Activated T-cell treated with anti-CD3 and anti-CD28 coated beads, Interleukin-2, amount 50 U/mL, for 4 hours (primary cell): ENCODE measurements around the gene LTC4S. TPM values are rescaled to one million over a fixed set of nuclear protein-coding genes. Genes with fewer than 3 reads are reported as not detected.

Experiments
- ATAC-seq, 2 donors: fragments of 200-7000 bp; cut with Tn5 transposase; one replicate each; pipeline ENCODE4 v1.10.0; 2021
- DNase-seq: peaks from one replicate; pipeline ENCODE4 v3.0.0-alpha.2; 2020
- H3K27me3 Mint-ChIP-seq: one replicate; pipeline ENCODE4 v1.8.0; 2021; ENCODE audit warnings: low read depth, mixed read lengths
- H3K36me3 Mint-ChIP-seq: one replicate; pipeline ENCODE4 v1.8.0; 2022; ENCODE audit warnings: mixed read lengths; ENCODE audit not compliant: insufficient read depth
- H3K4me1 Mint-ChIP-seq: one replicate; pipeline ENCODE4 v1.8.0; 2021; ENCODE audit warnings: low read depth, mixed read lengths
- H3K4me3 Mint-ChIP-seq: one replicate; pipeline ENCODE4 v1.8.0; 2021; ENCODE audit warnings: mild to moderate bottlenecking, moderate library complexity, mixed read lengths
- H3K9me3 Mint-ChIP-seq: one replicate; pipeline ENCODE4 v1.8.0; 2021; ENCODE audit warnings: mixed read lengths
- total RNA-seq, 3 donors: library from RNA; stranded (reverse); gene quantifications; one replicate each; pipeline ENCODE4 v1.2.1, GENCODE V29; 2021

LTC4S gene
- total RNA-seq, 3 donors from 2014 or later: 0.37 to 2.3 (median 0.61) TPM

DNA sequence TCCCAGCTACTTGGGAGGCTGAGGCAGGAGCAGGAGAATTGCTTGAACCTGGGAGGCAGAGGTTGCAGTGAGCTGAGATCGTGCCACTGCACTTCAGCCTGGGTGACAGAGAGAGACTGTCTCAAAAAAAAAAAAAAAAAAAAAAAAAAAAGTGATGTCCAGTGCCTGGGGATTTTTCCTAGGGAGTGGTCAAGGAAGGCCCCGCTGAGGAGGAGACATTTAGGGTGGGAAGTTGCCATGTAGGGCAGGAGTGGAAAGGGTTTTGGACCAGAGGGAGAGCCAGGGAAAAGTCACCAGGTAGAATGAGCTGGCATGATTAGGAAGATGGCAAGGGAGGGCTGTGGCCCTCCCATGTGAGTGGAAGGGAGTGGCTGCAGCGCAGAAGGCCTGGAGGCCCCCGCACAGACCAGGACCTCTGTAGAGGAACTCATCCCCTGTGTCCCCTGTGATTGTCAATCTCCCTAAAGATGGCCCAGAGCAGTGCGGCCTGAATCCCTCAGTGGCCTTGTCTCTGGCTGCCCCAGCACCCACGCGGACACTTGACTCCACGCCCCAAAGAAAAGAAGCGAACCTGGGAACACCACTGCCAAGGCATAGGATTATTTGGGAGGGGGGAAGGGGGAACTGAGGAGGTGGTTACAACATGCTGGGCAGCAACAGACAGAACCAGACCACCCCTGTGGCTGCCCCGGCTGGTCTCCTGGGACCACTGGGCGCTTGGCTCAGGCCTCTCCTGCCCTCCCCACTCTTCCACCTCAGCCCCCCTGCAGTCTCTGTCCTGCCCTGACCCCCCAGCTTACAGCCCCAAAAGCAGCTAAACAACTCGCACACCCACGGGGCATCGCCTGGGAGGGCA, 24.3 kb downstream of the LTC4S start:
- peaks cover 2% of the 10 kb centered on the region for H3K36me3 Mint-ChIP-seq
- H3K4me1 Mint-ChIP-seq: peaks cover 42% of the 10 kb centered on the region
- H3K9me3 Mint-ChIP-seq: no peaks in the 10 kb centered on the region
- ATAC-seq (no peak), DNase-seq (no peak)
- H3K27me3 Mint-ChIP-seq: peaks cover 3% of the 10 kb centered on the region
- H3K4me3 Mint-ChIP-seq: peak overlapping the region; percentile 69

DNA sequence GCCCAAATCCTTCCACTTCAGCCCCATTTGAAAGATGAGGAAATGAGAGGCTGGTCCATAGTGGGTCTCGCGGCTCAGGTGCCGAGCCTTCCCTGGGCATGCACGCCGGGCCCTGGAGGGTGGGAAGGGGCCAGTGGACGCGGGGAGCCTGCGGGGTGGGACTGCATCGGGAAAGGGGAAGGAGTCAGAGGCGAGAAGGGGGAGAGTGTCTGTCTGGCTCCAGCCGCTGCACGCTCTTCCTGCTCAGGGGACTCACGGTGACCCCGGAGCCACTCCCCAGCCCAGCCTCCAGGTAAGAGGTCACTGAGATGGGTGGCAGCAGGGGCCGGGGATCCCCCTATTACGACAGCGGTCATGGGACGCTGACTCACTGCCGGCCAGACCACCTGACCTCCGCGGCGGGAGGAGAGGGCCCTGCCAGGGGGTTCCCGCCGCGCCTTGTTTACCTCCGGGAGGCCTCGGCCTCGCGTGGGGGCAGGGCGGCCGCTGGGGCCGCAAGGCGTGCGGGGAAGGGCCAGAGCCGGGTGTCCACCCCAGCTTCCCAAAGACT, 25.0 kb downstream of the LTC4S start:
- peaks cover 46% of the 10 kb centered on the region for H3K4me1 Mint-ChIP-seq
- H3K4me3 Mint-ChIP-seq: peak overlapping the region; percentile 69
- peak; percentile 42 to 49 for ATAC-seq
- H3K9me3 Mint-ChIP-seq: no peaks in the 10 kb centered on the region
- H3K36me3 Mint-ChIP-seq: peaks cover 2% of the 10 kb centered on the region
- peak; percentile 77 for DNase-seq
- H3K27me3 Mint-ChIP-seq: peaks cover 3% of the 10 kb centered on the region

DNA sequence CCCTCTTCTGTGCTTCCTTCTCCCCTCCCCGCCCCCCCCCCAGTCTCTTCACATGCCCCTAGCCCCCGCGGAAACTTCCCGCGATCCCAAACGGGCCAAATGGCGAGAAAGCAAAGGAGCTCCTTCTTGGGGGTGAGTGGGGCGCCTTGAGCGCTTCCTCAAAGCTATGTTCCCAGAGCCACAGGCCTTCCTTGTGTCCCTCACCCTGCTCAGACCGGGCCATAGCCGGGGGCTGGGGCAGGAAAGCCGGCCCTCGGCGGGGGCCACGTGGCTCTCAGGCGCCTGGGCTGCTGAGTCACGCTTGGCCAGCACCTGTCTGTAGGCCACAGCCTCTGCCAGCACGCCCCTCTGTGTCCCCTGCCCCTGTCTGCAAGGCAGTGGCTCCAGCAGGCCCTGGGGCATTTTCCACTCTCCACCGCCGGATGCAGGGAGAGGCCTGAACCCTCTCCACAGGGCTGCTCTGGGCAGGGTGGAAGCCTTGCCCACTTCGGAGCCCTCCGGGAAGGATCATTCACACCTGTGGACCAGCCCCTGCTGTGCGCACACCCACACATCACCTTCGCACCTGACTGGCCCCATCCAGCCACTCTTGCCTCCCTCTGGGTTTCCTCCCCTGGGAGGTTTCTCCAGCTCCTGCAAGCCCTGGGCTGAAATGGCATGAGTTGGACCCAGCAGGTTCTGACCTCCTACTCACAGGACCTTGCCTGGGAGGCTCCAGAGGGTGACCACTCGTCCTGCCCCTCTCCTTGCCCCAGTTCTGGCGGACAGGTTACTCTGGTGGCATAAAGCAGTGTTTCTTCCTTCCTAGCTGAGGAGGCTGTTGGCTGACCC, 25.7 kb downstream of the LTC4S start:
- peaks cover 5% of the 10 kb centered on the region for H3K36me3 Mint-ChIP-seq
- ATAC-seq (peak in 1 of 2 donors; percentile 6), DNase-seq (no peak)
- peaks cover 49% of the 10 kb centered on the region for H3K4me1 Mint-ChIP-seq
- H3K4me3 Mint-ChIP-seq: peak overlapping the region; percentile 74
- H3K27me3 Mint-ChIP-seq: peaks cover 3% of the 10 kb centered on the region
- H3K9me3 Mint-ChIP-seq: no peaks in the 10 kb centered on the region

DNA sequence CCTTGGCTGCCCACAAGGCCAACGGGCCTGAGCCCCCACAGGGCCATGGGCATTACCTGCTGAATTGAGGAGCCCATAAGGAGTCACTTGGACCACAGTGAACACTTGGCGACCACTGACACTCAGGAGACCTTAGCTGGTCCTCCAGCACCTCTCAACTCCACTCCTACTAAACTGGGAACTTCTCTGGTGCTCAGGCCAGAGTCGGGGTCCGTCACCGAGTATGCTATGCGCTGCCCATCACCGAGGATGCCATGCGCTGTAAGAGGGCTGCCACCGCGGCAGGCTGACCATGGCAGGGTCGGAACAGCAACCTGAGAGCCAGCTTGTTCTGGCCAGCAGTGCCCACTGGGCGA, 26.3 kb downstream of the LTC4S start:
- ATAC-seq (no peak), DNase-seq (no peak)
- Mint-ChIP-seq H3K4me3 (peak overlapping the region; percentile 74), H3K36me3 (peaks cover 11% of the 10 kb centered on the region), H3K27me3 (peaks cover 3% of the 10 kb centered on the region), H3K9me3 (no peaks in the 10 kb centered on the region), H3K4me1 (peaks cover 52% of the 10 kb centered on the region)

DNA sequence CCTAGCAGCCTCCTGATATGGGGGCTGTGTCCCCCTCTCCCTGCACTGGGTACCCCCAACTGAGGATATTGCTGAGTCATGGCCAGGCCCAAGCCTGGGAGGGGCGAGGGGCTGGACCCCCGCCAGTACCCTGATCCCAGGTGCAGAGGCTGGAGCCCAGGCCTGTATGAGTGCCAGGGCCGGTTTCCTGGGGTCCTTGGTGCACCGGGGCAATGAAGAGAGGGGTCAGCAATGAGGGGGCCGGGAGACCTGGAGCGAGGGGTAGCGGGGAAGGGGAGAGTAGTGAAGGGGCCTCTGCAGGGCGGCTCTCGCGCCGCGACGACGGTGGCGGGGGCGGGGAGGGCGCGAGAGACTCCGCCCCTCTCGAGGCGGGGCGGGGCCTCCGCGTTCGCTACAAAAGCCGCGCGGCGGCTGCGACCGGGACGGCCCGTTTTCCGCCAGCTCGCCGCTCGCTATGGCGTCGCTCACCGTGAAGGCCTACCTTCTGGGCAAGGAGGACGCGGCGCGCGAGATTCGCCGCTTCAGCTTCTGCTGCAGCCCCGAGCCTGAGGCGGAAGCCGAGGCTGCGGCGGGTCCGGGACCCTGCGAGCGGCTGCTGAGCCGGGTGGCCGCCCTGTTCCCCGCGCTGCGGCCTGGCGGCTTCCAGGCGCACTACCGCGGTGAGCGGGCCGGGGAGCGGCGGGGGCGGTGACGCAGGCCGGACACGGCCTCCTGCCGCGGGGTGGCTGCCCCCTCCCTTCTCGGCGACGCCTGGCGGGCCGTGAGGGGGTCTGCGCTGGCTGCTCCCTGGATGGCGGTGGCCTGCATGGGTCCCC, 26.9 kb downstream of the LTC4S start, which contains the start of gene SQSTM1:
Gene SQSTM1, plus strand, starts transcription at position 423 of the 815 bp plus-strand sequence. Its CDS starts 32 bp downstream, at position 455.
- Mint-ChIP-seq H3K27me3 (peaks cover 1% of the 10 kb centered on the region), H3K36me3 (peaks cover 16% of the 10 kb centered on the region), H3K9me3 (no peaks in the 10 kb centered on the region), H3K4me3 (peak within 1 kb of the TSS; percentile 92), H3K4me1 (peaks cover 50% of the 10 kb centered on the region)
- DNase-seq (peak; percentile 81), ATAC-seq (peak; percentile 64 to 69)

DNA sequence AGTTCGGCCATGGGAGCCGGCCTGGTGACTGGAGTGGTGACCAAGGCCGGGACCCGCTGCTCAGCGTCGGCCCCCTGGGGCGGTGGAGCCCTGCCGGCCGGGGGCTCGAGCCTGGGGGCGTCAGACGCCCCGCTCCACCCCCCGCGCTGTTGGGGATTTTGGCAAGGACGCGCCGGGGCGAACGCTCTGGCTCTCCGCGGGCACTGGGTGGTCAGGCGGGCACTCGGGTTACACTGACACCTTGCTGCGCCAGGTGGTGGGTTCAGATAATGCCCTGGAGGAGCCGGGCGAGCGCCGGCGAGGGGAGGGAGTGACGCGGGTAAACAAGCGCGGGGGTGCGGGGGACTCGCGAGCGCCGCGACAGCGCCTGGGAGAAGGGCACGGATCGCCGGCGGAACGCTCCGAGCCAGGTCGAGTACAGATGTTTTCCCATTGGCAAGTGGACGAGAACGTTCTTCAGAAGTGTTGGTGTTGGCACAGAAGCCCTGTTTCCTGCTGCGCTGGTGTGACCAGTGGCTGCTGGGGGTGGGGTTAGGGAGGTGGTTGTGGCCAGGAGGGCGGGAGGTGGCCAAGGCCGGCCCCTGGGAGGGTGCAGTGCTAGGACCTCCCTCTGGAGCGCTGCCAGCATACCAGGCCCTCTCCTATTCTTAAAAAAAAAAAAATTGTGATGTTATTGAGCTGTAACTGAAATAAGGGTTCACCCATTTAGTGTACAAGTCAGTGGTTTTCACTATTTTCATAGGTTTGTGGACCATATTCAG, 27.7 kb downstream of the LTC4S start:
- H3K4me1 Mint-ChIP-seq: peaks cover 49% of the 10 kb centered on the region
- peak overlapping the region; percentile 92 for H3K4me3 Mint-ChIP-seq
- ATAC-seq (peak; percentile 71 to 76), DNase-seq (peak; percentile 74)
- H3K27me3 Mint-ChIP-seq: no peaks in the 10 kb centered on the region
- peaks cover 19% of the 10 kb centered on the region for H3K36me3 Mint-ChIP-seq
- no peaks in the 10 kb centered on the region for H3K9me3 Mint-ChIP-seq

DNA sequence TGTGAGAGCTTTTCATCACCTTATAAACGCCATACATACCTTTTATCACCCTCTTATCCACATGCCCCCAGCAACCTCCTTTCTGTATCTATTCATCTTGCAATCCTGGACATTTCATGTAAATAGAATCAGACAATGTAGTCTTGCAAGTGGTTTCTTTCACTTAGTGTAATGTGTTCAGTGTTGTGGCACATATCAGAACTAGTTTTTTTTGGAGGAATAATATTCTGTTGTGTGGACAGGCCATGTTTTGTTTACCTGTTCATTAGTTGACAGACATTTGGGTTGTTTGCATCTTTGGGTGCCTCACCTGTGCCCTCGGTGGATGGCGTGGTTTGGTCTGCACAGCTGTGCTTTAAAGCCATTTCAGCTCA, 28.3 kb downstream of the LTC4S start:
- Mint-ChIP-seq H3K27me3 (no peaks in the 10 kb centered on the region), H3K4me3 (peak overlapping the region; percentile 92), H3K4me1 (peaks cover 52% of the 10 kb centered on the region), H3K36me3 (peaks cover 22% of the 10 kb centered on the region), H3K9me3 (no peaks in the 10 kb centered on the region)
- ATAC-seq (no peak), DNase-seq (no peak)

DNA sequence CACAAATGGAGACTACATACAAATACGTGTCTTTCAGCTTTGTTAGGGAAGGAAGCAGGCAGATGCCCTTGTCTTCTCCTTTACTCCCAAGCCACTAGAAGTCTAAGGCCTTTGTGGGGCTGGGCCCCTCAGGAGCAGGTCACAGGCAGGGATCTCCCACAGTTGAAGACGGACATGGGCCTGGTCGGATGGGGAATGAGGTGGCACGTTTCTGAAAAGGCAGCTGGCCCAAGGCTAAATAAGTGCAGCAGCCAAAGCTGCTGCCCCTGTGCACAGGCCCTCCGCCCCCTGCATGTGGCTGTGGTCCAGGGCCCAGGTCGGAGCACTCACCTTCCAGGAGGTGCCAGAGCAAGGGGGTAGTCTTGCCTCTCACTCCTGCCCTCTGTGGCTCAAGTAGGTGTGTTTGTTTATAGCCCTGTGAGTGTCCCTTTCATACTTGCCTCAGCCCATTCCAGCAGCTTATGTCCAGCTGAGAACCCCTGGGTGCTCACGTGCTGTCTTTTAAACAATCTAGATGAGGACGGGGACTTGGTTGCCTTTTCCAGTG, 28.7 kb downstream of the LTC4S start:
- no peak for ATAC-seq
- no peaks in the 10 kb centered on the region for H3K9me3 Mint-ChIP-seq
- DNase-seq: no peak
- no peaks in the 10 kb centered on the region for H3K27me3 Mint-ChIP-seq
- H3K36me3 Mint-ChIP-seq: peaks cover 25% of the 10 kb centered on the region
- H3K4me3 Mint-ChIP-seq: peak overlapping the region; percentile 92
- peaks cover 52% of the 10 kb centered on the region for H3K4me1 Mint-ChIP-seq

DNA sequence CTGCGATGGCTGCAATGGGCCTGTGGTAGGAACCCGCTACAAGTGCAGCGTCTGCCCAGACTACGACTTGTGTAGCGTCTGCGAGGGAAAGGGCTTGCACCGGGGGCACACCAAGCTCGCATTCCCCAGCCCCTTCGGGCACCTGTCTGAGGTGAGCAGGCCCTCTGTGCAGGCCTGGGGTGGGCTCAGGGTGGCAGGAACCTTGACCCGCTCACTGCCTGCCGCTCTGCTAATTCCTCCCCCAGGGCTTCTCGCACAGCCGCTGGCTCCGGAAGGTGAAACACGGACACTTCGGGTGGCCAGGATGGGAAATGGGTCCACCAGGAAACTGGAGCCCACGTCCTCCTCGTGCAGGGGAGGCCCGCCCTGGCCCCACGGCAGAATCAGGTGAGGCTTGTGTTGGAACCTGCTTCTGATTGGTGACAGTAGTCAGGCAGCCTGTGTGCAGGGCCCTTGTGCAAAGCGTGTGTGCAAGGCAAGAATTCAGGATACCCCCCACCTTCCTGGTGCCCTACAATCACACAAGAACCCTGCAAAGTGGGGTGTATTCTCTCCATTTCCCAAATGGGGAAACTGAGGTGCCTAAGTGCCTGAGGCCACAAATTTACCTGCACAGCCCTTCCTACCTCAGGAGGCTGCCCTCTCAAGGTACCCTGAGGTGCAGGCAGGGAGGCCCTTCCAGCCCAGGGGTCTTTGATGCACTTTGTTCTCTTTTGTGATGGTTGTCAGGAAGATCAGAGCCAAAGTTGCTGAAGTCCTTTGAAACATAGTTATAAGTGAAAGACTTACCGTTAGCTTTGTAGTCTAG, 30.4 kb downstream of the LTC4S start:
- no peaks in the 10 kb centered on the region for H3K27me3 Mint-ChIP-seq
- peaks cover 50% of the 10 kb centered on the region for H3K4me1 Mint-ChIP-seq
- no peaks in the 10 kb centered on the region for H3K9me3 Mint-ChIP-seq
- no peak for ATAC-seq
- peaks cover 37% of the 10 kb centered on the region for H3K36me3 Mint-ChIP-seq
- no peak for DNase-seq
- H3K4me3 Mint-ChIP-seq: no peak overlapping the region

DNA sequence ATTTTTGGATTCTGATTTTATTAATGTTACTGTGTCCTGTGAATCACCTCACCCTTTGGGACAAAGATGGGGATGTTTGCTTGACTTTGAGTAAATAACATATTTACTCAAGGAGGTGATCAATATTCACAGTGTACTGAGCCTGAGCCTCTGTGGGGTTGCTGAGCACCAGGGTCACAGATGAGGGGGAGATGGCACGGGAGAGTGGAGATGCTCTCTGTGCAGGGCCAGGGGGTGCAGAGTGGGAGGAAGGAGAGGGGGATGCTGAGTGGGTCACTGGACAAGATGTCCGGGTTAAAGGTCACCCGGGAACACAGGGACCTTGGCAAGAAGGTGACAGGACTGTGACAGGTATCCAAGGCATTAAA, 30.9 kb downstream of the LTC4S start:
- ATAC-seq: no peak
- no peak for DNase-seq
- peaks cover 45% of the 10 kb centered on the region for H3K4me1 Mint-ChIP-seq
- no peaks in the 10 kb centered on the region for H3K9me3 Mint-ChIP-seq
- H3K4me3 Mint-ChIP-seq: no peak overlapping the region
- peaks cover 42% of the 10 kb centered on the region for H3K36me3 Mint-ChIP-seq
- no peaks in the 10 kb centered on the region for H3K27me3 Mint-ChIP-seq

DNA sequence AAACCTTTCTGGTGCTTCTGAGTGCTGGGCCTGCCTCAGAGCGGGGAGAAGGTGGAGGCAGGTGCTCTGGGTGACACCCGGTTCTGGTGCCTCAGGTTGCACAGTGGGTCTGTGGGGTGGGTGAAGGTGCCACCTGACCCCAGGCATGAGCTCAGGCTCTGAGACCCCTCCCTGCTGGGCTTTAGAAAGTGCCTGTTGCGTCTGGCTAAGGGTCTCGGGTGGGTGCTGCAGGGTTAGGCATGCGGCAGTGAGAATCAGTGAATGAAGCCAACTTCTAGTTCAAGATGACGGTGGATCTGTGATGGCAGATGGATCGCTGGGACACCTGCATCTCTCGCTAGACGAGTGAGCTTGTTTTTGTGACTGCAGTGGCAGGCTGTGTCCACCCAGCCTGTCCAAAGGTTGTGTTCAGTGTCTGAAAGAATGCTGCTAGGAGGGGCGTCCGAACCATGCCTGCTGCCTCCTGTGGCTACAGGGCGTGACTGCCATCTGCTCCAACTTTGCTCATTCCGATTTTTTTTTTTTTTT, 31.9 kb downstream of the LTC4S start:
- no peaks in the 10 kb centered on the region for H3K27me3 Mint-ChIP-seq
- no peak for ATAC-seq
- DNase-seq: no peak
- H3K4me3 Mint-ChIP-seq: no peak overlapping the region
- peaks cover 46% of the 10 kb centered on the region for H3K36me3 Mint-ChIP-seq
- peaks cover 39% of the 10 kb centered on the region for H3K4me1 Mint-ChIP-seq
- no peaks in the 10 kb centered on the region for H3K9me3 Mint-ChIP-seq

DNA sequence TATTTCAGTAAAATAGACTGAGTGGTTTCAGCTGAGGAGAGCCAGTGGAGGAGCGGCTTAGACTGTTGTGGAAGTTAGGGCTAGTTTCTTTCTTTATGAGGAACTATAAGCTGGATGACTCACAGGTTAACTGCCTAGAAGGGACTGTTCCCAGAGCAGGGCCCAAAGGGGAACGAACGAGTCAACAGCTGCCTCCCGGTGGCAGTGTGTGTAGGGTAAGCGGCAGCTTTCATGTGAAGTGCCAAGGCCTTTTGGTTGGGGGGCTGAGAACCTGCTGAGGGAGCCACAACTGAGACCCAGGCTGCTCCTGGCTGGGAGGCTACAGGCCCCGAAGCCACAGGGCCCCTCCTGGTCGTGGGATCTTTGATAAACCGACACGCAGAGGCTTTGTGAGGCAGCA, 33.9 kb downstream of the LTC4S start:
- DNase-seq (peak; percentile 44), ATAC-seq (peak; percentile 98)
- Mint-ChIP-seq H3K4me3 (no peak overlapping the region), H3K27me3 (no peaks in the 10 kb centered on the region), H3K9me3 (no peaks in the 10 kb centered on the region), H3K4me1 (peaks cover 28% of the 10 kb centered on the region), H3K36me3 (peaks cover 50% of the 10 kb centered on the region)
